HFF-Myc (cell line): ENCODE results near the gene SIAH2.

Experiments used
- DNase-seq: peaks from one replicate; pipeline ENCODE4 v3.0.0-alpha.2; 2011; ENCODE audit warnings: low read depth; ENCODE audit errors: extremely low read depth
- H3K4me3 ChIP-seq: replicated peaks from 2 replicates; pipeline ENCODE4 v1.5.1; 2011; ENCODE audit warnings: low read depth, mild to moderate bottlenecking, control low read depth, low read length
- TF ChIP-seq, protein P1 (sequence below): IDR thresholded peaks from 2 replicates; pipeline ENCODE4 v1.5.1; 2012; ENCODE audit warnings: mild to moderate bottlenecking, low read depth, low read length, control low read depth; ENCODE audit errors: missing control alignments

SIAH2 gene

DNA sequence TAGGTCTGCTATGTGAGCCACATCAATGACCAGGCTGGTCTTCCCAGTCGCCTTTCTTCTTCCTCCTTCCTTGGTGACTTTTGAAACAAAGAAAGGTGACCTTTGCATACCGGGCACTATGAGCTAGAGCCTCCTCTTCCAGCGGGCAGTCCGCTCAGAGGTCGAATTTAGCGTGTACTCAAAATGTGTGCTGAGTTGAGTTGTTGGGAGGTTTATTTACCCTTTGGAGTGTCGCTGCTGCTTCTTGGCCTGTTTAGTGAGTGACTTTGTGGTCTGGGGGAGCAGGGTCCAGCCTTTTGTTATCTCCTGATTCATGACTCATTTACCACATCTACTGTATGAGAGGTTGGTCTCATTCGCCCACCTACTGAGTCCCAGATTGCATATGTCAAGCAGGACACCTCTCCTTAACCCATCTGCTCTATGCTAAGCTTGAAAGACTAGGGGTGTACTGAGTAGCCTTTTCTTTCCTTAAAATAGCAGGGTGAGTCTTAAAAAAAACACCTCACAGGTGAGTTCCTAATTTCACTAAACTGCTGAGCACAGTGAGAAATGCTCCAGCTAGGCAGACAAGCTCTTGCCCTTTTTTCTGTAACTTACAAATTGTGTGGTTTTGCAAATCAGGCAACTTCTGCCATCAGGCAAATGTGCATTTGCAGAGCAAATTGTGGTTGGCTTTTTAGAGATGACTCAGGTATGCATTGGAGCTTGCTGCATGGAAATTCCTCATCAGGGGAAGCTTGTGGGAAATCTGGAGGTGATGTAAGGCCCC is 3.2 kb upstream of the SIAH2 start:
- TF ChIP-seq, protein P1, sequence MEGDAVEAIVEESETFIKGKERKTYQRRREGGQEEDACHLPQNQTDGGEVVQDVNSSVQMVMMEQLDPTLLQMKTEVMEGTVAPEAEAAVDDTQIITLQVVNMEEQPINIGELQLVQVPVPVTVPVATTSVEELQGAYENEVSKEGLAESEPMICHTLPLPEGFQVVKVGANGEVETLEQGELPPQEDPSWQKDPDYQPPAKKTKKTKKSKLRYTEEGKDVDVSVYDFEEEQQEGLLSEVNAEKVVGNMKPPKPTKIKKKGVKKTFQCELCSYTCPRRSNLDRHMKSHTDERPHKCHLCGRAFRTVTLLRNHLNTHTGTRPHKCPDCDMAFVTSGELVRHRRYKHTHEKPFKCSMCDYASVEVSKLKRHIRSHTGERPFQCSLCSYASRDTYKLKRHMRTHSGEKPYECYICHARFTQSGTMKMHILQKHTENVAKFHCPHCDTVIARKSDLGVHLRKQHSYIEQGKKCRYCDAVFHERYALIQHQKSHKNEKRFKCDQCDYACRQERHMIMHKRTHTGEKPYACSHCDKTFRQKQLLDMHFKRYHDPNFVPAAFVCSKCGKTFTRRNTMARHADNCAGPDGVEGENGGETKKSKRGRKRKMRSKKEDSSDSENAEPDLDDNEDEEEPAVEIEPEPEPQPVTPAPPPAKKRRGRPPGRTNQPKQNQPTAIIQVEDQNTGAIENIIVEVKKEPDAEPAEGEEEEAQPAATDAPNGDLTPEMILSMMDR = no peak
- H3K4me3 ChIP-seq = no peak overlapping the region
- DNase-seq = peak; percentile 21

DNA sequence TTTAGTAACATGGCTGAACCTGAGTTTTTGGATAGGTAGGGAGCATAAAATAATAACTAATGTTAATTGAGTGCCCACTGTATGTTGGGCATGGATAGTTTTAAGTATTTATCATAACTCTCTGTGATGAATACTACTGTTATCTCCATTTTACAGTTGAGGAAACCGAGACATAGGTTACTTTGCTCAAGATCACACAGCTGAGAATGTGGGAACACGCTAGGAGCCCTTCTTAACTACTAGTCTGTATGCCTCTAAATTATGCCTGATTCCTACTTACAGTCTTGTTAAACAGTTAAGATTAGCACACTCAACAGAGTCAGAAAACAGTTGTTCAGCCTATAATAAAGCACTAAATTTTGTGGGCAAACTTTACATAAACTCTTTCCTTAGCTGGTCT is 2.0 kb upstream of the SIAH2 start:
- TF ChIP-seq, protein P1 = no peak
- no peak for DNase-seq
- no peak overlapping the region for H3K4me3 ChIP-seq

- TF ChIP-seq, protein P1 = no peak
- DNase-seq = no peak
- H3K4me3 ChIP-seq = peak overlapping the region; percentile 87; the same call in 1 of the 2 replicates
Observed at GRCh38 chr3:150764566-150764965, 1.6 kb upstream of the SIAH2 start.

- TF ChIP-seq, protein P1 = peak; percentile 38
- peak overlapping the region; percentile 87 for H3K4me3 ChIP-seq
- peak; percentile 16 for DNase-seq
Observed at GRCh38 chr3:150763841-150764483, 993 bp upstream of the SIAH2 start.

DNA sequence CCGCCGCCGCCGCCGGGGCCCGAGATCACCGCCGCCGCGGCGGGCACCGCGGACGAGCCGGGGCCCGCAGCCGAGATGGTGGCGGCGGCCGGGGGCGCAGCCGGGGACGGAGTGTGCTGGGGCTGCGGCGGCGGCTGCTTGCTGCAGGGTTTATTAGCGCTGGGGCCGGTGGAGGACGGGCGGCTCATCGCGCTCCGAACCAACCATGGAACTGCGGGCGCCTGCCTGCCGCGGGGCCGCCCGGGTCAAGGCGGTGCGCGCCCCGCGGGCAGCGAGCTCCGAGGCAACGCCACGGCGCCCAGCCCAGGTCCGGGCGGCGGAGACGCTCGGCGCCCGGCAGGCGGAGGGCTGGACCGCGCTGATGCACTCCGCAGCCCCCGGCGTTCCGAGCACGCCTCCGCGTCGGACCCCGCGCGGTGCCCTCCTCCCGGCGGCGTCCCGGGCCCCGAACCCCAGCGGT is 277 bp downstream of the SIAH2 start:
- TF ChIP-seq, protein P1 = no peak
- no peak for DNase-seq
- H3K4me3 ChIP-seq = peak overlapping the region; percentile 87

DNA sequence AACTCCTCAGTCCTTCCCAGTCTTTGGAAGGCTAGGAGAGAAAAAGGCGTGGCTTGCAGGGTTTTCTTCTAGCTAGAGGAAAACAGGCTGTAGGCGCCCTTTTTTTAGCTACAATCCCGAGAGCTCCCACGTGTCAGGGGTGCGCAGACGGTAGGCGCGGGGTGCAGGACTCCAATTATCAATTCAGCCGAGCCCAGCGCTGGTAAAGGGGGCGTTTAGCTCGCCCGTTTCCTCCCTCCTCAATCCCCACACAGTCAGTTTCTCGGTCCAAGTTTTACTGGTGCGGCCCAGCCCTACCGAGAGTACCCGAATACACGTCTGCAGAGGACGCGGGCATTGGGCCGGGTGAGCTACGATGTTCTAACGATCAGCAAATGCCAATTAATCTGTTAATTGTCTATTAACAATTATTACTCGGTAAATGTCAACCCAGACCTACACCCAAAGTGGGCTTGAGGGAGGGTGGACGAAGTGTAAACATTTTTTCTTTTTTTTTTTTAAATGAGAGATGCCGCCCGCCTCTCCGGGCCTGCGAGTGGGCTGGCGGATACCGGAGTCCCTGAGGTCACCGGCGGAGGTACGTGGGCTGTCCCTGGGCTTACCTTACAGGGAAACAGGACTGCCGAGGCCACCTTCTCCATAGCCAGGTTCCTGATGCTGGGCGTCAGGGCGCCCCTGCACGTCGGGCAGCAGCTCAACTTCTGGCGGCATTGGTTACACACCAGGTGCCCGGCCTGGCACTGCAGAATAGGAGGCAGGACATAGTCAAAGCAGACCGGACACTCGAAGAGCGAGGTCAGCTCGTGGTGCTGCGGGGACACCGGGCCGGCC is 923 bp downstream of the SIAH2 start:
- peak; percentile 17 for DNase-seq
- TF ChIP-seq, protein P1 = no peak
- H3K4me3 ChIP-seq = peak overlapping the region; percentile 87
